Hepatocyte (in vitro differentiated cells): ENCODE results near the gene CDK5RAP1. TPM values are rescaled to one million over a fixed set of nuclear protein-coding genes. Genes with fewer than 3 reads are reported as not detected.

ENCODE experiments used
- DNase-seq: peaks from one replicate; pipeline ENCODE4 v3.0.0-alpha.2; 2016; ENCODE audit warnings: low spot score
- H2AFZ ChIP-seq: fragments of 200-600 bp; sonication (generic); 2 replicates; pipeline ENCODE4 v1.6.0; 2016; ENCODE audit warnings: antibody characterized with exemption, mild to moderate bottlenecking
- H3K27ac ChIP-seq: fragments of 200-600 bp; sonication (generic); 2 replicates; pipeline ENCODE4 v1.5.1; 2016; ENCODE audit warnings: mild to moderate bottlenecking
- H3K27me3 ChIP-seq: fragments of 200-600 bp; sonication (generic); 2 replicates; pipeline ENCODE4 v1.6.1; 2016
- H3K36me3 ChIP-seq: fragments of 200-600 bp; sonication (generic); replicated peaks from 2 replicates; pipeline ENCODE4 v1.5.1; 2016; ENCODE audit warnings: low read depth; ENCODE audit not compliant: insufficient read depth
- H3K4me1 ChIP-seq: fragments of 200-600 bp; sonication (generic); 2 replicates; pipeline ENCODE4 v1.5.1; 2016; ENCODE audit warnings: mild to moderate bottlenecking, moderate library complexity; ENCODE audit not compliant: insufficient read depth
- H3K4me2 ChIP-seq: fragments of 200-600 bp; sonication (generic); 2 replicates; pipeline ENCODE4 v1.6.0; 2016
- H3K4me3 ChIP-seq: fragments of 200-600 bp; sonication (generic); 2 replicates; pipeline ENCODE4 v1.5.1; 2016; ENCODE audit warnings: mild to moderate bottlenecking
- H3K79me2 ChIP-seq: fragments of 200-600 bp; sonication (generic); 2 replicates; pipeline ENCODE4 v1.6.0; 2017; ENCODE audit warnings: mild to moderate bottlenecking
- H3K9me2 ChIP-seq: fragments of 200-600 bp; sonication (generic); replicated peaks from 2 replicates; pipeline ENCODE4 v1.6.0; 2017; ENCODE audit warnings: mild to moderate bottlenecking; ENCODE audit not compliant: insufficient read depth
- H3K9me3 ChIP-seq: fragments of 200-600 bp; sonication (generic); 2 replicates; pipeline ENCODE4 v1.5.1; 2016; ENCODE audit warnings: low read depth, mild to moderate bottlenecking
- H4K20me1 ChIP-seq: fragments of 200-600 bp; sonication (generic); 2 replicates; pipeline ENCODE4 v1.6.0; 2016; ENCODE audit warnings: mild to moderate bottlenecking; ENCODE audit not compliant: insufficient read depth, poor library complexity, severe bottlenecking
- CTCF ChIP-seq: fragments of 200-600 bp; sonication (generic); IDR thresholded peaks from 2 replicates; pipeline ENCODE4 v1.5.1; 2016; ENCODE audit warnings: antibody characterized with exemption, mild to moderate bottlenecking; ENCODE audit not compliant: poor library complexity
- EZH2 ChIP-seq: fragments of 200-600 bp; sonication (generic); IDR thresholded peaks from 2 replicates; pipeline ENCODE4 v1.6.1; 2016; ENCODE audit warnings: antibody characterized with exemption, mild to moderate bottlenecking, borderline replicate concordance
- EZH2phosphoT487 ChIP-seq: fragments of 200-600 bp; sonication (generic); IDR thresholded peaks from one replicate; pipeline ENCODE4 v1.6.1; 2018; ENCODE audit warnings: antibody characterized with exemption, mild to moderate bottlenecking, low read depth, moderate library complexity; ENCODE audit not compliant: unreplicated experiment, severe bottlenecking
- WGBS: methylation state at CpG from one replicate; pipeline ENCODE4 v1.1.6; 2016; ENCODE audit warnings: low lambda C conversion rate; ENCODE audit errors: missing lambda C conversion rate; 5-methylcytosine and 5-hydroxymethylcytosine counted together
- polyA plus RNA-seq: library from polyadenylated mRNA; unstranded; fragments of >200 nt; fragmentation: Nextera tagmentation; extraction: Ambion mirVana; gene quantifications from 2 replicates; pipeline ENCODE4 v1.2.1, GENCODE V29; 2016
- total RNA-seq: library from RNA; depleted of rRNA; stranded (reverse); fragments of >200 nt; gene quantifications from 2 replicates; pipeline ENCODE4 v1.2.3, GENCODE V29; 2014

Gene CDK5RAP1
- total and polyA plus RNA-seq, 2 experiments from 2014 or later = 35.6 to 52.2 TPM

- H3K36me3 ChIP-seq = no peaks in the 10 kb centered on the region
- H3K4me3 ChIP-seq = no peak overlapping the region
- TF ChIP-seq EZH2phosphoT487 (no peak), EZH2 (no peak), CTCF (no peak)
- H3K4me2 ChIP-seq = no peak overlapping the region
- no peaks in the 10 kb centered on the region for H3K79me2 ChIP-seq
- no peak for DNase-seq
- peaks cover 17% of the 10 kb centered on the region for H3K27me3 ChIP-seq
- H3K9me3 ChIP-seq = no peaks in the 10 kb centered on the region
- H3K4me1 ChIP-seq = no peaks in the 10 kb centered on the region
- no peaks in the 10 kb centered on the region for H4K20me1 ChIP-seq
- H2AFZ ChIP-seq = no peak overlapping the region
- H3K27ac ChIP-seq = no peak overlapping the region
- WGBS = 78% methylated on average over 10 of the region's 10 CpGs
- no peaks in the 10 kb centered on the region for H3K9me2 ChIP-seq
These were observed 81.3 kb downstream of the CDK5RAP1 start for GRCh38 chr20:33320006-33320405.

GRCh38 chr20:33318096-33318429, 83.3 kb downstream of the CDK5RAP1 start:
- Histone ChIP-seq H2AFZ (no peak overlapping the region), H3K4me3 (no peak overlapping the region), H3K9me3 (no peaks in the 10 kb centered on the region), H4K20me1 (no peaks in the 10 kb centered on the region), H3K79me2 (no peaks in the 10 kb centered on the region), H3K27me3 (peaks cover 17% of the 10 kb centered on the region), H3K4me1 (no peaks in the 10 kb centered on the region), H3K27ac (no peak overlapping the region), H3K36me3 (no peaks in the 10 kb centered on the region), H3K9me2 (no peaks in the 10 kb centered on the region), H3K4me2 (no peak overlapping the region)
- no peak for TF ChIP-seq EZH2phosphoT487
- no peak for TF ChIP-seq EZH2
- TF ChIP-seq CTCF = no peak
- 45% methylated on average over 5 of the region's 5 CpGs for WGBS
- DNase-seq = no peak

GRCh38 chr20:33317424-33318095, 83.8 kb downstream of the CDK5RAP1 start:
- DNase-seq = no peak
- Histone ChIP-seq H2AFZ (no peak overlapping the region), H4K20me1 (no peaks in the 10 kb centered on the region), H3K4me3 (no peak overlapping the region), H3K27ac (no peak overlapping the region), H3K36me3 (no peaks in the 10 kb centered on the region), H3K79me2 (no peaks in the 10 kb centered on the region), H3K4me2 (no peak overlapping the region), H3K9me3 (no peaks in the 10 kb centered on the region), H3K9me2 (no peaks in the 10 kb centered on the region), H3K4me1 (no peaks in the 10 kb centered on the region), H3K27me3 (peaks cover 17% of the 10 kb centered on the region)
- TF ChIP-seq EZH2phosphoT487 (no peak), CTCF (no peak), EZH2 (no peak)
- WGBS = 93% methylated on average over 14 of the region's 14 CpGs

GRCh38 chr20:33316958-33317357, 84.4 kb downstream of the CDK5RAP1 start:
- Histone ChIP-seq H4K20me1 (no peaks in the 10 kb centered on the region), H3K36me3 (no peaks in the 10 kb centered on the region), H2AFZ (no peak overlapping the region), H3K27ac (no peak overlapping the region), H3K4me3 (no peak overlapping the region), H3K9me2 (no peaks in the 10 kb centered on the region), H3K4me1 (no peaks in the 10 kb centered on the region), H3K4me2 (no peak overlapping the region), H3K79me2 (no peaks in the 10 kb centered on the region), H3K27me3 (peaks cover 17% of the 10 kb centered on the region), H3K9me3 (no peaks in the 10 kb centered on the region)
- no peak for DNase-seq
- no peak for TF ChIP-seq EZH2phosphoT487
- TF ChIP-seq EZH2 = no peak
- TF ChIP-seq CTCF = no peak
- 94% methylated on average over 3 of the region's 3 CpGs for WGBS
